Activated naive CD8-positive, alpha-beta T cell treated with anti-CD3 and anti-CD28 coated beads for 36 hours (primary cell): ENCODE results near the gene RNPS1. TPM values are rescaled to one million over a fixed set of nuclear protein-coding genes. Genes with fewer than 3 reads are reported as not detected.
"Not testable (repeated sequence)": the region's sequence is repeated elsewhere in the genome, so short reads cannot be mapped to it uniquely, and the experiment has no call there.

Source experiments
- DNase-seq: peaks from one replicate; pipeline ENCODE4 v3.0.0; 2021
- H3K27ac Mint-ChIP-seq: one replicate; pipeline ENCODE4 v1.8.0; 2022; ENCODE audit warnings: mild to moderate bottlenecking, moderate library complexity, mixed read lengths
- H3K27me3 Mint-ChIP-seq: one replicate; pipeline ENCODE4 v1.8.0; 2022; ENCODE audit warnings: mild to moderate bottlenecking, mixed read lengths
- H3K36me3 Mint-ChIP-seq: one replicate; pipeline ENCODE4 v1.8.0; 2021; ENCODE audit warnings: mild to moderate bottlenecking, mixed read lengths
- H3K4me1 Mint-ChIP-seq: one replicate; pipeline ENCODE4 v1.8.0; 2021; ENCODE audit warnings: mixed read lengths
- H3K4me3 Mint-ChIP-seq: one replicate; pipeline ENCODE4 v1.8.0; 2022; ENCODE audit warnings: mild to moderate bottlenecking, moderate library complexity, mixed read lengths
- H3K9me3 Mint-ChIP-seq: one replicate; pipeline ENCODE4 v1.8.0; 2022; ENCODE audit warnings: mixed read lengths
- total RNA-seq, 2 experiments: library from RNA; stranded (reverse); gene quantifications; one replicate each; pipeline ENCODE4 v1.2.3, GENCODE V29; 2021

The RNPS1 gene
- total RNA-seq, 2 experiments from 2014 or later = 403 to 415 TPM

DNA sequence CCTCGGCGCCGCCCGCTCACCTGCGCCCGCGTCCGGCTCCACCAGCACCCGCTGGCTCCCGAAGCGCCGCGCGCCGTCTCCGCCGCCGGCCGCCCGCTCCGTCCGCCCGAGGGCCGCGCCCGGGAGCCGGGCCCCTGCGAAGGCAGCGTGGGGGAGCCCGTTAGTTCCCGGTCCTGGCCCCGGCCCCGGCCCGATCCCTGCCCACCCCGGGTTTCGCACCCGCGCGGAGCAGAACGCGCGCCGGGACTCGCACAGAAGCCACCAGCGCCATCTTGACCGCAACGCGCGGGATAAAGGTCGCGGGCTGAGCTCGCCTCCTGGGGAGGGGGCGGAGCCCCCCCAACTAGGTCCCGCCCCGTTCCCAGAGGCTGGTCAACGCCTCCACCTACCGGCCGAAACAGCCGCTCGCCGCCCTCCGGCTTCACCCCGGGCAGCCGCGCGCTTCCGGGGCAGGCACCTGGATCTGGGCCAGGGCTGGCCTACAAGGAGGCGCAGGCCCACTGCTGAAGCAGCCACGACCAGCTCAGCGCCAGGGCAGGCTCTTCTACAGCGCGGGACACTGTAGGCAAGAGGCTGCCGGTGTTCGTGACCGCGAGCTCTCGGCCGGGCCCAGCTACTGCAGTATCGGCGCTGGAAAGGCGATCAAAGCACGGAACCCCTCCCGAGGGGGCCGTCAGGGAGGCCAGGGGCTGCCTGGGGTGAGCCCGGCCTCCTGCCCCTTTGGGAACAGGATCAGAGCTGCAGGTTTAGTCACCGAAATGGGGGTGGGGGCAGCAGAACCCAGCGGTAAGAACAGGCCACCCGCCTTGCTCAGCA, 16.4 kb downstream of the RNPS1 start, which contains the start of gene ECI1:
ECI1 (minus strand) TSS at position 292 of the 816 bp plus-strand sequence; CDS start at position 271, 21 bp downstream.
- peak within 1 kb of the TSS; percentile 91 for H3K4me3 Mint-ChIP-seq
- no peaks in the 10 kb centered on the region for H3K27me3 Mint-ChIP-seq
- H3K27ac Mint-ChIP-seq = peak within 1 kb of the TSS; percentile 92
- no peaks in the 10 kb centered on the region for H3K9me3 Mint-ChIP-seq
- H3K36me3 Mint-ChIP-seq = peaks cover 34% of the 10 kb centered on the region
- peak; percentile 88 for DNase-seq
- peaks cover 7% of the 10 kb centered on the region for H3K4me1 Mint-ChIP-seq

- Mint-ChIP-seq H3K27ac (peak overlapping the region; percentile 92), H3K4me1 (peaks cover 7% of the 10 kb centered on the region), H3K27me3 (no peaks in the 10 kb centered on the region), H3K36me3 (peaks cover 28% of the 10 kb centered on the region), H3K9me3 (no peaks in the 10 kb centered on the region), H3K4me3 (peak overlapping the region; percentile 91)
- no peak for DNase-seq
These were observed 17.2 kb downstream of the RNPS1 start for GRCh38 chr16:2250652-2251295.

DNA sequence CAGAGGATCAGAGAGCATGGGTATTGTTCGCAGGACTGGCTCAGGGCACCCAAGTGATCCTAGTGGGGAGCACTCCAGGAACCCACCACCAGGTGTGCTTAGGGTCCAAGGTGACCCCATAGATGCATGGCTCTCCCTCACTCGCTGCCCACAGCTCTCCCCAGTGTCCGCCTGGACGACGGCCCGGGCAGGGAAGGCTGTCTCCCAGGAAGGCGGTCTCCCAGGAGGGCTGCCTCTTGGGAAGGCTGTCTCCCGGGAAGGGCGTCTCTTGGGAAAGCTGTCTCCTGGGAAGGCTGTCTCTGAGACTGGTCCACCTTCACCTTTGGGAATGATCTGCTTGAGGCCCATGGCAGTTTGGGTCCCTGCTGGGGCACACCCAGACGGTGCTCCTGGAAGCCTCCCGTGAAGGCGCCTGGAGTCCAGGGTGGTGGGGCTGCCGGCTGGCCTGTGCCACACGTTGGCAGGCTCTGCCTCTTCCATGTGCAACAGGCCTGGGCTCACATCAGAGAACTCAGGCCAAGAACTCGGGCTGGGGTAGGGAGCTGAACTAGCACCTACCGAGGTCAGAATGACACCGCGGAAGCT, 21.5 kb downstream of the RNPS1 start:
- Mint-ChIP-seq H3K4me1 (peaks cover 4% of the 10 kb centered on the region), H3K36me3 (peaks cover 11% of the 10 kb centered on the region), H3K27ac (no peak overlapping the region), H3K27me3 (no peaks in the 10 kb centered on the region), H3K4me3 (no peak overlapping the region), H3K9me3 (no peaks in the 10 kb centered on the region)
- DNase-seq = no peak

DNA sequence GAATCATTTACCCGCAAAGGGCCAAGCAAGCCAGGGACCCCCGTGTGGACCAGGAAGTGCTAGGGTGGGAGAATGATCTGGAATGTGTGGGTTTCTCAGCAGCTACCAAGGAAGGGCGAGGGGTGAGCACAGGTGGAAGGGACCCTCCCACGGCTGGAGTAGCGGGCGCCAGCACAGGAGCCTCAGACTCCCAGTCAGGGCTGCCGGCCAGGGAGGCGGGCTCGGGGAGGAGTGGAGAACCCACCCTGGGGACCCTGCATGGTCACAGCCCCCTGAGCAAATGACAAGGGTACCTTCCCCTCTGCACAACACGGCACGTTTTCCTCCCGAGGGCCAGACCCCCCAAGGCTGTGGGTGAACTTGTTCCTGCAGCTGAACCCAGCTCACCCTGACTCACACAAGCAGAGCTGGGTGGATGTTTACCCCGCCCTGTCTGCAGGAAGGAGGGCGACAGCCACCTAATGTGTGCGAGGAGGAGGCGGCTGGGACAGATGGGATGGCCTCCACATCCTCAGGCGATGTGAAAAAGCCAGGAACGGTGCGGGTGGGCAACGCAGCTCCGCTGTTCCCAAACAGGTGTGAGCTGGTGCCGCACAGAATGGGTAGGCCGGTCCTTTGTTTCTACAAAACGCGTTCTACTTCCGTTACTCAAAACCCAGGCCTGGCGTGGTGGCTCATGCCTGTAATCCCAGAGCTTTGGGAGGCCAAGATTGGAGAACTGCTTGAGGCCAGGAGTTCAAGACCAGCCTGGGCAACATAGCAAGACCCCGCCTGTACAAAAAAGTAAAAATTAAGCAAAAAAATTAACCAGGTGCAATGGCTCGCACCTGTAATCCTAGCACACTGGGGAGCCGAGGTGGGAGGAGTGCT, 22.8 kb downstream of the RNPS1 start:
- Mint-ChIP-seq H3K4me3 (no peak overlapping the region), H3K27me3 (no peaks in the 10 kb centered on the region), H3K9me3 (no peaks in the 10 kb centered on the region), H3K27ac (no peak overlapping the region), H3K36me3 (peaks cover 8% of the 10 kb centered on the region), H3K4me1 (no peaks in the 10 kb centered on the region)
- DNase-seq = no peak

DNA sequence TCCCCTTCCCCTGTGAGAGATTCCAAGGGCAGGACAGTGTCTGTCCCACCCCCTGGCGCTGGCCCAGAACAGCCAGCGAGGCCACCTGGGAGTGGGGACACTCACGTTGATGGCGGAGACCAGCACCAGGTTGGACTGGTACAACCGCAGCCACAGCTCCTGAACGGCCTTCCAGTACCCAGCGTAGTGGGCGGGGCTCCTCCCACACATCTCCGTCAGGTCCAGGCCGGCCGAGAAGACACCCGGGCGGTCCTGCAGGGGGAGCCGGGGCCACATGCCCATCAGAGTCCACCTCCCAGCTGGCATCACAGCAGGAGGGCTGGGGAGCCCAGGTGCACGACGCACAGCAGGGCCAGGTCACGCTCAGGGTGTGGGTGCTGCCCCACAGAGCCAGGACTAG, 23.6 kb downstream of the RNPS1 start:
- Mint-ChIP-seq H3K27ac (no peak overlapping the region), H3K36me3 (peaks cover 6% of the 10 kb centered on the region), H3K27me3 (no peaks in the 10 kb centered on the region), H3K9me3 (no peaks in the 10 kb centered on the region), H3K4me3 (no peak overlapping the region), H3K4me1 (no peaks in the 10 kb centered on the region)
- no peak for DNase-seq

GRCh38 chr16:2243781-2244180, 24.1 kb downstream of the RNPS1 start:
- H3K4me3 Mint-ChIP-seq = no peak overlapping the region
- no peaks in the 10 kb centered on the region for H3K27me3 Mint-ChIP-seq
- DNase-seq = no peak
- no peaks in the 10 kb centered on the region for H3K9me3 Mint-ChIP-seq
- peaks cover 3% of the 10 kb centered on the region for H3K36me3 Mint-ChIP-seq
- no peaks in the 10 kb centered on the region for H3K4me1 Mint-ChIP-seq
- H3K27ac Mint-ChIP-seq = no peak overlapping the region

DNA sequence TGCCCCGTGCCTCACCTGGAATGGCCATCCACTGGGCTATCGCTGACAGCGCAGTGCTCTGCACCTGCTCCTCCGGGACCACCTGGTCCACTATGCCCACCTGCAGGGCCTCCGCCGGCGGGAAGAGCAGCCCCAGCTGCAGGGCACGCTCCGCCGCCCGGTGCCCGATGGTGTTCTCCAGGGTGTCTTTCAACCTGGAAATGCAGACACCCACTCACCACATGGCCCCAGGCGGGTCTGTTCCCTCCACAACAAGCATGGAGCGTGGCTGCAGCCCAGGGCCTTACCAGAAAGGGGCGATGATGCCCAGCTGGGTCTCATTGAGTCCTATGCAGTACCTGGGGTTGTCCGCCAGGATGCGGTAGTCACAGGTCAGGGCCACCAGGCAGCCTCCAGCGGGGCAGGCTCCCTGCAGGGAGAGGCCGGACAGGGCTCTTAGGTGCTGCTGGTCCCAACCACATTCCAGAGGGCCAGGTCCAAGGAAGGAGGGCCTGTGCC, 24.8 kb downstream of the RNPS1 start:
- no peaks in the 10 kb centered on the region for H3K4me1 Mint-ChIP-seq

GRCh38 chr16:2242598-2242997, 25.3 kb downstream of the RNPS1 start:
- no peaks in the 10 kb centered on the region for H3K27me3 Mint-ChIP-seq
- H3K4me1 Mint-ChIP-seq = no peaks in the 10 kb centered on the region
- no peak for DNase-seq
- H3K4me3 Mint-ChIP-seq = no peak overlapping the region
- no peaks in the 10 kb centered on the region for H3K36me3 Mint-ChIP-seq
- no peak overlapping the region for H3K27ac Mint-ChIP-seq
- H3K9me3 Mint-ChIP-seq = no peaks in the 10 kb centered on the region

More for the DNA sequence above, 24.8 kb downstream of the RNPS1 start:
- Mint-ChIP-seq H3K36me3 (no peaks in the 10 kb centered on the region), H3K9me3 (no peaks in the 10 kb centered on the region), H3K27ac (no peak overlapping the region), H3K27me3 (no peaks in the 10 kb centered on the region), H3K4me3 (no peak overlapping the region)
- DNase-seq = no peak

DNA sequence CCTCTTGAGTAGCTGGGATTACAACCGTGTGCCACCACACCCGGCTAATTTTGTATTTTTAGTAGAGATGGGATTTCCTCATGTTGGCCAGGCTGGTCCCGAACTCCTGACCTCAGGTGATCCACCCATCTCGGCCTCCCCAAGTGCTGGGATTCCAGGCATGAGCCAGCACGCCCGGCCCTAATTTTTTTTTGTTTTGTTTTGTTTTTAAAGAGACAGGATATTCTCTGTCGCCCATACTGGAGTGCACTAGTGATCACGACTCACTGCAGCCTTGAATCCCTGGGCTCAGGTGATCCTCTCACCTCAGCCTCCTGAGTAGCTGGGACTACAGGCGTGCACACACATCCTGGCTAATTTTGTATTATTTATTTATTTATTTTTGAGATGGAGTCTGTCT, 27.6 kb downstream of the RNPS1 start:
- H3K36me3 Mint-ChIP-seq, H3K27me3 Mint-ChIP-seq, H3K9me3 Mint-ChIP-seq, H3K4me3 Mint-ChIP-seq, DNase-seq, H3K4me1 Mint-ChIP-seq, H3K27ac Mint-ChIP-seq: not testable (repeated sequence)

- no peaks in the 10 kb centered on the region for H3K9me3 Mint-ChIP-seq
- no peak for DNase-seq
- H3K4me1 Mint-ChIP-seq = no peaks in the 10 kb centered on the region
- no peak overlapping the region for H3K4me3 Mint-ChIP-seq
- H3K36me3 Mint-ChIP-seq = no peaks in the 10 kb centered on the region
- H3K27me3 Mint-ChIP-seq = peaks cover 4% of the 10 kb centered on the region
- no peak overlapping the region for H3K27ac Mint-ChIP-seq
These were observed 28.9 kb downstream of the RNPS1 start for GRCh38 chr16:2238838-2239675.

DNA sequence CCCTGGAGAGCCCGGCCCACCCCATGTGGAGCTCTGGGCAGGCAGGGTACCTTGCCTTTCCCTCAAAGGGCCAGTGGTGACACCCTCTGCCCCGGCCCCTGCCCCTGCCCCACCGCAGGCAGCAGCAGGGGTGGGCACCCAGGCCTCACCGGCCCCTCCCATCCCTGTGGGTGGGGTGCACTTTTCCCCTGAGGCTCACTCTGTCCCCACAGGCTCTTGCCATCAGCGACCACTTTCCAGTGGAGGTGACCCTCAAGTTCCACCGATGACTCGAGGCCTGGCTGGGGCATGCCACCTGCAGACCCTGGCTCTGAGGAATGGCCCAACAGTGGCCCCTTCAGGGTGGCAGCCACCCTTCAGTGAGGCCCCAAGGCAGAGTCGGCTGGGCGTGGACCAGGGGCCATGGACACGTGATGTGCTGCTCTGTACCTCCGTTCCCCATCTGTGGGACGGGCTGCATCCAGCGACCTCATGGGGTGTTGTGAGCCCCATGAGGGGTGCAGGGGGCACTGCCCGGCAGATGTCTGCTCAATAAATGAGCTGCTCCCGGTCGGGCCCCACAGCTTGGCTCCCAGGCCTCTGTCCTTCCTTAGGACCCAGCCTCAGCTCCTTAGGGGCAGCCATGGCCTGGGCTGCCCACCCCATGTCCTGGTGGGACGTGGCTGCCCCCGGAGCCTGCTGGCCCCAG, 29.6 kb downstream of the RNPS1 start:
- no peak for DNase-seq
- H3K27me3 Mint-ChIP-seq = peaks cover 4% of the 10 kb centered on the region
- no peaks in the 10 kb centered on the region for H3K9me3 Mint-ChIP-seq
- H3K4me1 Mint-ChIP-seq = no peaks in the 10 kb centered on the region
- H3K36me3 Mint-ChIP-seq = peaks cover 3% of the 10 kb centered on the region
- no peak overlapping the region for H3K27ac Mint-ChIP-seq
- H3K4me3 Mint-ChIP-seq = no peak overlapping the region

DNA sequence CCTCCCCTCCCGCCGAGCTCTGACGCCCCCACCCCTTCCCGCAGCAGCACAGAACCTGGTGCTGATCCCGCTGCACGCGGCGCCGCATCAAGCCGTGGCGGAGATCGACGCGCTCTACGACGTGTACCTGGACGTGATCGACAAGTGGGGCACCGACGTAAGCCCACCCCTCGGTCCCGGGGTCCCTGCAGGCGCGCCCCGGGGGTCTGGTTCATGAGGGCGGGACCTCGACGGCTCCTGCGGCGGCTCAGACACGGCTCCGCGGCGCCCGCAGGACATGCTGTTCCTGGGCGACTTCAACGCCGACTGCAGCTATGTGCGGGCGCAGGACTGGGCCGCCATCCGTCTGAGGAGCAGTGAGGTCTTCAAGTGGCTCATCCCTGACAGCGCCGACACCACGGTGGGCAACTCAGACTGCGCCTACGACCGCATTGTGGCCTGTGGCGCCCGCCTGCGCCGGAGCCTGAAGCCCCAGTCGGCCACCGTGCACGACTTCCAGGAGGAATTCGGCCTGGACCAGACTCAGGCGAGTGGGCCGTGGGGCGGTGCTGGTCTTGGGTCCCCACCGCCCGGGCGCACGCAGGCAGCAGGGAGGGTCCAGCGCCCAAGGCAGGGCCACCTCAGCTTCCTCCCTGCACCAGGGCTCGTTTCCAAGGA, 30.3 kb downstream of the RNPS1 start:
- Mint-ChIP-seq H3K4me3 (no peak overlapping the region), H3K9me3 (no peaks in the 10 kb centered on the region), H3K36me3 (peaks cover 3% of the 10 kb centered on the region), H3K27me3 (peaks cover 4% of the 10 kb centered on the region), H3K27ac (no peak overlapping the region), H3K4me1 (no peaks in the 10 kb centered on the region)
- no peak for DNase-seq

DNA sequence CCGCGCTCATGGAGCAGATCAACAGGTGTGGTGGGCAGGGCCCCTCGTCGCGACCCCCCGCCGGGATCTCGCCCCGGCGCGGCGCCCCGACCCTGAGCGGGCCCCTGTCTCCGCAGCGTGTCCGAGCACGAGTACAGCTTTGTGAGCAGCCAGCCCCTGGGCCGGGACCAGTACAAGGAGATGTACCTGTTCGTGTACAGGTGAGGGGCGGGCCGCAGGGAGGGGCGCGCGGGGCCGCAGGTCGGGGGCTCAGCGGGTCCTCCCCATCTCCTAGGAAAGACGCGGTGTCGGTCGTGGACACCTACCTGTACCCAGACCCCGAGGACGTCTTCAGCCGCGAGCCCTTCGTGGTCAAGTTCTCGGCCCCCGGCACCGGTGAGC, 30.8 kb downstream of the RNPS1 start:
- Mint-ChIP-seq H3K4me3 (no peak overlapping the region), H3K4me1 (no peaks in the 10 kb centered on the region), H3K9me3 (no peaks in the 10 kb centered on the region), H3K27me3 (peaks cover 4% of the 10 kb centered on the region), H3K27ac (no peak overlapping the region), H3K36me3 (peaks cover 3% of the 10 kb centered on the region)
- DNase-seq = no peak
